Frontal cortex (tissue), 4 donors: Measurements from ENCODE around the gene ATAD3A. TPM values are rescaled to one million over a fixed set of nuclear protein-coding genes. Genes with fewer than 3 reads are reported as not detected.
"Not testable (repeated sequence)": the region's sequence is repeated elsewhere in the genome, so short reads cannot be mapped to it uniquely, and the experiment has no call there.

Source experiments
- DNase-seq, 2 donors: peaks; one replicate each; pipeline ENCODE4 v3.0.0; 2012; ENCODE audit warnings: low spot score in 2 of 2
- FAIRE-seq: peaks from 2 replicates; lab custom pipeline; 2012; peaks lifted over from hg19 to GRCh38; lab: Jason Lieb, UNC
- total RNA-seq: library from RNA; depleted of rRNA; stranded (reverse); fragments of >200 nt; gene quantifications from one replicate; pipeline ENCODE4 v1.2.3, GENCODE V29; 2014
- donor health status: control.
- donor health status: control.
- donor health status: control.

The ATAD3A gene
- total RNA-seq, 1 donor from 2014 or later, result 9.0 TPM

DNA sequence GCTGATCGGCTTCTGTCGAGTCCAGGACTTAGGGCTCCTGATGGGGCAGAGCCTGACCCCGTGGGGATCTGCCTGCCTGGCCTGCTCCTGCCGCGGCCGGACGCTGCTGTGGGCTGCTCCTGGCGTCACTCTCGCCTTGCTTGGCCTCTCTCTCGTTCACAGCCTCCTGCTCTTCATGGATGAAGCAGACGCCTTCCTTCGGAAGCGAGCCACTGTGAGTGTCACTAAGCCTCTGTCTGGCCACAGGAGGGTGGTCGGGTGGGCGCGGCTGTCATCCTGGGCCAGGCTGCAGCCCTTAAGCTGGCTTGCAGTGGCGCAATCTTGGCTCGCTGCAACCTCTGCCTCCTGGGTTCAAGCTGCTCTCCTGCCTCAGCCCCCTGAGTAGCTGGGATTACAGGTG, 24.3 kb upstream of the ATAD3A start:
- DNase-seq (no peak), FAIRE-seq (no peak)

DNA sequence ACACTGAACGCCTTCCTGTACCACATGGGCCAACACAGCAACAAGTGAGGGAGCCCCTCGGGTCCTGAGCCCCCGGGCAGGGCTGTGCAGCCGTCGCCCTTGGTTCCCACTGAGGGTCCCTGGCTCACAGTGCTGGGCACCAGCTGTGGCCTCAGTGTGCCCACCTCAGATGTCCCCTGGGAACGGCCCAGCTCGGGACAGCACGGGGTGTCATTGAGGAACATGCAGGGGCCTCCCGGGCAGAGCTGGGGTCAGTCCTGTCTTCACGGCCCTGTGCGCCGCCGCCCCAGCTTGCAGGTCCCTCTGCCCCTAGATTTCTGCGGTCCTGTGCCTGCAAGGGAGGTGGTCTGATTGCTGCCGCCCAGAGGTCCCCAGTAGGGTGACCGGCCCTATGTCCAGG, 22.7 kb upstream of the ATAD3A start:
- no peak for FAIRE-seq

DNA sequence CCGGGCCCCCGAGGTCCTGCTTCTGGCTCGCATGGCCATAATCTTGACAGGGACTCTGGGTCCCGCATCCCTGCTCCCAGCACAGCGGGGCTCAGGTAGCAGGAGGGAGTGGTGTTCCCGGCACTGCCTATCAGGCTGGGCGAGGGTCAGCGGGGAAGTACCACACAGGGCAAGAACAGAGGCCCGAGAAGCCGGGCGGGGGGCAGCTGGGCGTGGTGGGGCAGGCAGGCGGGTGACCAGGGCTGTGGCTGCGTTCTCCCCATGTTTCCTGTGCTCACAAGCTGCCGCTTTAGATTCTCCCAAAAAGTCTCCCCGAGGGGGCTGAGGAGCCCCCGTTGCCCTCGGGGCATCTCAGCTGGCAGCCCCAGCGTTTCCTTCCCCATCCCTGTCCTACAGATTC, 22.1 kb upstream of the ATAD3A start:
- DNase-seq (no peak), FAIRE-seq (no peak)

More for the DNA sequence above, 22.7 kb upstream of the ATAD3A start:
- DNase-seq, result no peak

DNA sequence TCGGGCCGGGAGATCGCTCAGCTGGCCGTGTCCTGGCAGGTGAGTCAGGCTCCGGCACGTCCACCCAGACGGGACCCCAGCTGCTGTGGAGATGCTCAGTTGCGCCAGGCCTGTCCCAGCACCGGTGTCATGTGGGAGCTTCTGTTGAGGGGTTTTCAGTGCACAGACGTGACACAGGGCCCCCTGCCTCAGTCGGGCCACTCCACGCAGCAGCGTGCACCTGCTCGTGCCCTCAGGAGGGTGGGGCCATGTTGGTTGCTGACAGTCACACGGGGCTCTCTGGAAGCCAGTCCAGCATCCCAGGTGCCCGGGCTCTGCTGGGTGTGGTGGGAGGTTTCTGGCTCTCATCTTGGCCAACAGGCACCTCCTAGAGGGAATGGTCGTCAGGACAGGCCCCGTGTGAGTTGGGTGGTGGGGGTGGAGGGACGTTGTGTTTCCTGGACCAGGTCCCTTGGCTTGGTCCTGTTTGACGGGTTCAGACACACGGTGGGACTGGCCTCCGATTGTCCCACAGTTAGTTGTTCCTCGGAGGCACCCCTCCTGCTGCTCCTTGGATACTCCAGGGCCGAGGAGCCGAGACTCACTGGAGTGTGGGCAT, 21.2 kb upstream of the ATAD3A start:
- FAIRE-seq, result no peak
- no peak for DNase-seq

DNA sequence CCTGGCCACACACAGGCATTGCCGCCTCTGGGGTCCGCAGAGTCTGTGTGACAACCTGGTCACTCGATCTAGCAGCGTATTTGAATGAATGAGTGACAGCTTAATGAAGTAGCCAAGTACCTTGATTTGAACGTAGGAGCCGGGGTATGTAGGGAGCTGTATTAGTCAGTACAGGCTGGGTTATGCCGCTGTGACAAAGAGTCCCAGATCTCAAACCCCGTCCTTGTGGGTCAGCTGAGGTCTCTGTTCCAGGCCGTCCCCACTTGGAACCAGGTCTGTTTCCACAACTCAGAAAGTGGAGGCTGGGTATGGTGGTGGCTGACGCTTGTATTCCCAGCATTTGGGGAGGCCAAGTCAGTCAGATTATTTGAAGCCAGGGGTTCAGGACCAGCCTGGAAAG, 20.4 kb upstream of the ATAD3A start:
- FAIRE-seq, result no peak
- DNase-seq, result no peak

DNA sequence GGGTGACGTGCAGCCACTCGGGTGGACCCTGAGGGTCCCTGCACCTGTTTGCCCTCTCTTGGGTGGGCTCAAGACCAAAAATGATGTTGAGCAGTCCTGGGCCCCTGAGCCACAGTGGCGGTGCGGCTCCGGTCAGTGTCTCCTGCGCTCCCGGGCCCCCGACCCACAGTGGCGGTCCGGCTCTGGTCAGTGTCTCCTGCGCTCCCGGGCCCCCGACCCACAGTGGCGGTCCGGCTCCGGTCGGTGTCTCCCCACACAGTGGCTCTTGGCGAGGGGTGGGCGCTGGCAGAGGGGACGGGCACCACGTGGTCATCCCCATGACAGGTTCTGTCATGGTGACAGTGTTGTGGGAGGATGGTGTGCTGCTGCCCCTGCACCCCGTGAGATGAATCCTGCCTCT, 17.7 kb upstream of the ATAD3A start:
- not testable (repeated sequence) for FAIRE-seq

DNA sequence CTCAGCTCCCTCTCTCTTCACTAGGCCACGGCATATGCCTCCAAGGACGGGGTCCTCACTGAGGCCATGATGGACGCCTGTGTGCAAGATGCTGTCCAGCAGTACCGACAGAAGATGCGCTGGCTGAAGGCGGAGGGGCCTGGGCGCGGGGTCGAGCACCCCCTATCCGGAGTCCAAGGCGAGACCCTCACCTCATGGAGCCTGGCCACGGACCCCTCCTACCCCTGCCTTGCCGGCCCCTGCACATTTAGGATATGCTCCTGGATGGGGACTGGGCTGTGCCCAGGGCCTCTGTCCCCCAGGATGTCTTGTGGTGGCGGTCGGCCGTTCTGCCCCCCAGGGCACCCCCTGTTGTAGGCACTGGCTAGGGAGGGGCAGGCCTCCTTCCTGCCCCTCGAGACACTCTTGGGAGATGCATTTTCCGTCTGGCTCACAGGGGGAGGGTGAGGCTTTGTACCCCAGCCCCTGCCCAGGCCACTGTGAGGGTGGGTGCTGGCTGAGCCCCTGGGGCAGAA, 16.4 kb upstream of the ATAD3A start:
- not testable (repeated sequence) for FAIRE-seq

More for the DNA sequence above, 17.7 kb upstream of the ATAD3A start:
- DNase-seq, result not testable (repeated sequence)

DNA sequence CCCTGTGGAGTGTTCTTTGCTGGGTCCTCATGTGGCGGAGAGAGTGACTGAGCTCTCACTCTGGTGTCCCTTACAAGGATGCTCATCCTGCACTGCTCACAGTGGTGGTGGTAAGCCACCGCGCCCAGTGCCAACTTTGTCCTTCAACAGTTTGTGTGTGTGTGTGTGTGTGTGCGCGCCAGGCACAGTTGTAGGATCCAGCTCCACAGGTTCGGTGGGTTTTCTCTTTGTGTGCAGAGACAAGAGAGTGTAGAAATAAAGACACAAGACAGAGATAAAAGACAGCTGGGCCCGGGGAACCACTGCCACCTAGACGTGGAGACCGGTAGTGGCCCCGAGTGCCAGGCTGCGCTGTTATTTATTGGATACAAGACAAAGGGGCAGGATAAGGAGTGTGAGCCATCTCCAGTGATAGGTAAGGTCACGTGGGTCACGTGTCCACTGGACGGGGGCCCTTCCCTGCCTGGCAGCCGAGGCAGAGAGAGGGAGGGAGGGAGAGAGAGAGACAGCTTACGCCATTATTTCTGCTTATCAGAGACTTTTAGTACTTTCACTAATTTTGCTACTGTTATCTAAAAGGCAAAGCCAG, 7.1 kb upstream of the ATAD3A start:
- FAIRE-seq, DNase-seq: not testable (repeated sequence)

More for the DNA sequence above, 16.4 kb upstream of the ATAD3A start:
- not testable (repeated sequence) for DNase-seq

DNA sequence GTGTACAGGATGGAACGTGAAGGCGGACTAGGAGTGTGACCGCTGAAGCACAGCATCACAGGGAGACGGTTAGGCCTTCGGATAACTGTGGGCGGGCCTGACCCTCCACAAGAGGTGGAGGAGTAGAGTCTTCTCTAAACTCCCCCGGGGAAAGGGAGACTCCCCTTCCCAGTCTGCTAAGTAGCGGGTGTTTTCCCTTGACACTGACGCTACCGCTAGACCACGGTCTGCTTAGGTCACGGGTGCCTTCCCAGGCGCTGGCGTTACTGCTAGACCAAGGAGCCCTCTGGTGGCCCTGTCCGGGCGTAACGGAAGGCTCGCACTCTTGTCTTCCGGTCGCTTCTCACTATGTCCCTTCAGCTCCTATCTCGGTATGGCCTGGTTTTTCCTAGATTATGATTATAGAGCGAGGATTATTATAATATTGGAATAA, 6.6 kb upstream of the ATAD3A start:
- FAIRE-seq, DNase-seq: not testable (repeated sequence)

DNA sequence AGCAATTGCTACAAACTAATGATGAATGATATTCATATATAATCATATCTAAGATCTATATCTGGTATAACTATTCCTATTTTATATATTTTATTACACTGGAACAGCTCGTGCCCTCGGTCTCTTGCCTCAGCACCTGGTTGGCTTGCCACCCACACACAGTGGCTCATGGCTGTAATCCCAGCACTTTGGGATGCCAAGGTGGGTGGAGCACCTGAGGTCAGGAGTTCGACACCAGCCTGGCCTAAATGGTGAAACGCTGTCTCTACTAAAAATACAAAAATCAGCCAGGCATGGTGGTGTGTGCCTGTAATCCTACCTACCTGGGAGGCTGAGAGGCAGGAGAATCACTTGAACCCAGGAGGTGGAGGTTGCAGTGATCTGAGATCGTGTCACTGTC, 6.2 kb upstream of the ATAD3A start:
- not testable (repeated sequence) for DNase-seq, FAIRE-seq

DNA sequence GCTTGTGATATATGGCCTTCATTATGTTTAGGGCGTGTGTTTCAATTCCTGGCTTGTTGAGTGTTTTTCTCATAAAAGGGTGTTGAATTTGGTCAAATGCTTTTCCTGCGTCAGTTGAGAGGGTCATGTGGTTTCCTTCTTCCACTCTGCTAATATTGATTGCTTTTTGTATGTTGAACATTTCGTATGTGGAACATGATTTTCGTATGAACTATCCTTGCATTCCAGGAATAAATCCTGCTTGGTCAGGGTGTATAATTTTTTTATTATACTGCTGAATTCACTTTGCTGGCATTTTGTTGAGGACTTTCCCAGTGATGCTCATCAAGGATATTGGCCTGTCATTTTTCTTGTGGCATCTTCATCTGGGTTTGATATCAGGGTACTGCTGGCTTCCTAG, 4.7 kb upstream of the ATAD3A start:
- FAIRE-seq (no peak), DNase-seq (no peak)

DNA sequence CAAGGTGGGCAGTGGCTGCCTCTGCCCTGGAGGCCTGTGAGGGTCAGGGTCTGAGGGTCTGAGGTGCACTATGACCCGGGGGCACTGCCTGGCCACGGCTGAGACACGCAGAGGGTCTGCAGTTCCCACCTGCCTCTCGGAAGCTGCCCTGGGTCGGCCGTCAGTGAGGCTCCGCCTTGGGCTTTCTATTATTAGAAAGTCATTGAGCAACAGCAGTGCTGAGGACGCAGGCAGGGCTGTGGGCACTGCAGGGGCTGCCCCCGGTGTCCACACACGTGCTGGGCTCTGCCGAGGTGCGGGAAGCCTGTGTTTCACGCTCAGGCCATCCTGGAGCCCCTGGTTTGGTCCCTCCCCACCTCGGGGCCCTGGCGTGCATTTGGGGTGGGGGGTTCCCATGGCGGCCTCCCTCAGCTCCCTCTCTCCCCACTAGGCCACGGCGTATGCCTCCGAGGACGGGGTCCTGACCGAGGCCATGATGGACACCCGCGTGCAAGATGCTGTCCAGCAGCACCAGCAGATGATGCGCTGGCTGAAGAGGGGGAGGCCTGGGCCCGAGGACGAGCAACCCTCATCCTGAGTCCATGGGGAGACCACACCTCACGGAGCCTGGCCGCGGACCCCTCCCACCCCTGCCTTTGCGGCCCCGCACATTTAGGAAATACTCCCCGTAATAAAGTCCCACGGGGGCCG, 3.0 kb upstream of the ATAD3A start:
- DNase-seq, FAIRE-seq: not testable (repeated sequence)

DNA sequence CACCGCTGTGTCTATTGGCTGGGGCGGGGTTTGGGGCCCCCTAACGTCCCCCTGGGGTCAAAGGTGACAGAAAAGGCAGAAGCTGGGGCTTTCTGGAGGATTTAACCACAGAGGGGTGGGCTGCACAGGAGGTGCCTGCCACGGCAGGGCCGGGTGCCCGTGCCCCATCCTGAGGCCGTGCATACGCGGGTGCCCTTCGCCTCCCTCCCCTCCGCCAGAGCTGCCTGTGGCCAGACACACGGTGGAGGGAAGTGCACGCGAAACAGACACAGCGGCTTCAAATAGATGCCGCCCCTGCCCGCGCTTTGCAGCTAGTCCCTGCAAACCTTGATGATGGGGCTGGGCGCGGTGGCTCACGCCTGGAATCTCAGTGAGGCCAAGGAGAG, 2.5 kb upstream of the ATAD3A start:
- FAIRE-seq, DNase-seq: not testable (repeated sequence)

DNA sequence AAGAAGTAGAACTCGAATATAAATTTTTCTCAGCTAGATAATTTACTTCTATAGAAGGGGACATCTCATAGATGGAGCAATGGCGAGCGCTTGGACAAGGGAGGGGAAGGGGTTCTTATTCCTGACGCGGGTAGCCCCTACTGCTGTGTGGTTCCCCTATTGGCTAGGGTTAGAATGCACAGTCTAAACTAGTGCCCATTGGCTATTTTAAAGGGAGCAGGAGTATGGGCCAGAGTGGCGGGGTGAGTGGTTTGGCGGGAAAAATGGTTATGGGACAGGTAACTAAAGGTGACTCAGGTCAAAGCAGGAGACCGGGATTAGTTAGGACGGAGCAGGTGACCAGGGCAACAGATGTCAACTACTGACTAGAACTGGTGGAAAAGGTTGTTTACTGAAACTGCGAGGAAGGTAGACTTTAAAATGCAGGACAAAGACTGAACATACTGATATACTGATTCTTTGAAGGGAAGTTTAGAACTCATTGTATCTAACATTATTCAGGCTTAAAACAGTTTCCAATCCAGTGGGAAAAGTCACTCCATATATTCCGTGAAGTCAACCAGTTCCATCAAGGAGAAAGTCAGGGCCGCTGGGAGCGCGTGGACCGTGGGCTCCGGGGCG, 940 bp upstream of the ATAD3A start:
- DNase-seq (no peak), FAIRE-seq (no peak)

DNA sequence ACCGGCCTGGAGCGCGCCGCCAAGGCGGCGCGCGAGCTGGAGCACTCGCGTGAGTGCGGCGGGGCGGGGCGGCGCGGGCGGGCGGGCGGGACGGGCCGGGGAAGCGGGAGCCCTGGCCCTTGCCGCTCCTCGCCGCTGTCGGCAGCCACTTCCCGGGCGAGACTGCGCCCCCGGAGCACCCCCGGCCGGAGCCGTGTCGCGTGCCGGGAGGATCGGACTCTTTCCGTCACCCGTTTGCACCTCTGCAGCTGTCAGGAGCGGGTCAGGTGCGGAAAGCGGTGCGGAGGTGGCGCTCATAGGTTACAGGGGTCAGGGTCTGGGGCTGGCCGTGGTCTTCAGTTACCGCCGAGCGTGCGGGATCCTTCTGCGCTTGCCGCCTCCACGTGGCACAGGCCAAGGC, 463 bp downstream of the ATAD3A start:
- not testable (repeated sequence) for FAIRE-seq, DNase-seq

DNA sequence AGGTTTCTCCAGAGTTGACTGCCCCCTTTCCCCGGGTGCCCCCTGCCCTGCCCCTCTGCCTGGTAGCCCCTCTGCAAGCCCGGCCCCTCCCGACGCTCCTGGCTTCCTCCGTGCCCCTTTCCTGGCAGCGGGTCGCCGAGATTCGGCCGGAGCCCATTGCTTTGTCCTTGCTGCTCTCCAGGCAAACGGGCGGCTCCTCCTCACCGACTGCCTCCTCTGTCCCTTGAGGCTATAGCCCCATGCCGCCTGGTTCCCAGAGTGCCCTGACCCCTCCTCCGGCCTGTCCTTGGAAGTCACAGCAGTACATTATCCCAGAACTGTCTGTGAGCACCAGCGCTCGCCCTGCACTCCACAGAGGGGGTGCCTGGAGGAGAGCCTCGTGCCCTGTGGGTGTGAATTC, 1.7 kb downstream of the ATAD3A start:
- DNase-seq, FAIRE-seq: not testable (repeated sequence)

DNA sequence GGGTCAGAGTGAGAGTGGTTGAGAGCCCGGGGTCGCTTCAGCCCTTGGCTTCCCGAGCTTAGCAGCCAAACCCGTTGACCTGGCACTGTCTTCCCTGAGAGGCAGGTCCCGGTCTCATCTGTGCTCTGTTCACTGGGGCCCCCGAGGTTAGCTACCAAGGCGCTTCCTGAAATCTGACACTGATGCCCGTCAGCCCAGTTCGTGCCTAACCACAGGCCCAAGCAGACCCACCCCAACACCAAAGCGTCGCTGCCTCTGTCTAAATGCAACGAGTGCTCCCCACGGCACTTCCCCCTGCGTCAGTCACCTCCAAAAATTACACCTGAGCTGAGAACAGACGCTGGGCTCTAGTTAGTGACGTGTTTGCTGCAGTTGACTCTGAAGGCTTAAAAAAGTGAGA, 2.4 kb downstream of the ATAD3A start:
- not testable (repeated sequence) for FAIRE-seq, DNase-seq

DNA sequence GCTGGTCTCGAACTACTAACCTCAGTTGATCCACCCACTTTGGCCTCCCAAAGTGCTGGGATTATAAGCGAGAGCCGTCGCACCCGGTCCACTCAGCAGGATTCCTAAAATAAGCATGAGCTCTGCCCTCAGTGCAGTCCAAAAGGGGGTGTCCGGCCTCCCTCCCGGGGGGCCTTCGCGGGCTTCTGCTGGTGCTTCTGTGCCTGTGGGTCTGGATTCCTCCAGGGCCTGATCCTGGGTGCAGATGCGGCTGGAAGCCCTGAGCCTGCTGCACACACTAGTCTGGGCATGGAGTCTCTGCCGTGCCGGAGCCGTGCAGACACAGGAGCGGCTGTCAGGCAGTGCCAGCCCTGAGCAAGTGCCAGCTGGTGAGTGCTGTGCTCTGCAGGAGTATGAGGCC, 5.0 kb downstream of the ATAD3A start:
- FAIRE-seq, DNase-seq: not testable (repeated sequence)

DNA sequence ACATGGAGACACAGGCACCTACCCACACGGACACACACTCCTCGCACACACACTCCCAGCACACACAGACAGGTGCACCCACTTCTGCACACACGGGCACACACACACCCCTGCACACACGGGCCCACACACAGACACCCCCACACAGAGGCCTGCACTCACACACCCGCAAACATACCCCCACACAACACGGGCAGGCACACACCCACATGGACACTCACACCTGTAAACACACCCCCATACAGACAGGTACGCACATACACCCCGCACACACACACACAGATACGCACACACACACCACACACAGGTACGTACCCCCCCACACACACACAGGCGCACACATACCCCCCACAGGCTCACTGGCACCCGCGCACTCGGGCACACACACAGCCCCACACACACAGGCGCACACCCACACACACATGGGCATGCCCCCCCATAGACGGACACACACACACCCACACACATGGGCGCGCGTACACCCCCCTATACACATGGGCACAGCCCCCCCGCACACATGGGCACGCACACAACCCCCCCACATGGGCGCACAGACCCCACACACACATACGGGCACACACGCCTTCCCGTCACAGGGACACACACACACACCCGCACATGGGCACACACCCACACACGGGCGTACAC, 6.1 kb downstream of the ATAD3A start:
- DNase-seq (no peak), FAIRE-seq (no peak)

DNA sequence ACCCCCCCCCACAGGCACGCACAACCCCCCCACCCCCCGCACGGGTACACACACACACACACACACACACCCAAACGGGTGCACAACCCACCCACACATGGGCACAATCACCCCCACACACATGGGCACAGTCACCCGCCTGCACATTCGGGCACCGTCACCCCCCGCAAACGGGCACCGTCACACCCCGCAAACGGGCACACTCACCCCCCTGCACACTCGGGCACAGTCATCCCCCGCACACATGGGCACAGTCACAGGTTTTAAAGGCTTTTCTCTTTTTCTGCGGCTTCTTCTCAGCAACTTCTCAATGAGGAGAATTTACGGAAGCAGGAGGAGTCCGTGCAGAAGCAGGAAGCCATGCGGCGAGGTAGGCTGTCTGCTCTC, 6.7 kb downstream of the ATAD3A start:
- FAIRE-seq, result not testable (repeated sequence)
- peak in 1 of 2 donors; percentile 34 for DNase-seq
